Natural killer cell (primary cell): ENCODE results near the gene PLEKHA5. TPM values are rescaled to one million over a fixed set of nuclear protein-coding genes. Genes with fewer than 3 reads are reported as not detected.

Experiments
- ATAC-seq, 3 donors: fragments of 150-1000 bp in 2 of 3; fragments of 200-7000 bp in 1 of 3; cut with Tn5 transposase; 1 replicate in 1 of 3; 2 replicates in 2 of 3; pipeline ENCODE4 v1.10.0; 2021; ENCODE audit warnings: mild to moderate bottlenecking in 2 of 3, moderate library complexity in 2 of 3
- DNase-seq, 2 donors: peaks; one replicate each; pipeline versions ENCODE4 v3.0.0 to v3.0.0-alpha.2; 2013 to 2021; ENCODE audit warnings: mixed read lengths in 1 of 2
- H3K27ac ChIP-seq: one replicate; pipeline ENCODE4 v1.5.1; 2013; ENCODE audit warnings: mild to moderate bottlenecking, low read length
- H3K27me3 ChIP-seq: one replicate; pipeline ENCODE4 v1.6.1; 2013; ENCODE audit warnings: low read length; ENCODE audit not compliant: control insufficient read depth, insufficient read depth
- H3K36me3 ChIP-seq: one replicate; pipeline ENCODE4 v1.6.1; 2013; ENCODE audit warnings: low read length; ENCODE audit not compliant: control insufficient read depth, insufficient read depth
- H3K4me1 ChIP-seq: one replicate; pipeline ENCODE4 v1.6.1; 2013; ENCODE audit warnings: low read length; ENCODE audit not compliant: control insufficient read depth, insufficient read depth
- H3K4me3 ChIP-seq: one replicate; pipeline ENCODE4 v1.5.1; 2013; ENCODE audit warnings: low read length
- H3K9me3 ChIP-seq: one replicate; pipeline ENCODE4 v1.6.1; 2013; ENCODE audit warnings: low read length; ENCODE audit not compliant: control insufficient read depth, insufficient read depth
- H3K27ac Mint-ChIP-seq, 2 donors: one replicate each; pipeline ENCODE4 v1.8.0; 2022; ENCODE audit warnings: mild to moderate bottlenecking in 2 of 2, mixed read lengths in 2 of 2, moderate library complexity in 1 of 2
- H3K27me3 Mint-ChIP-seq, 2 donors: one replicate each; pipeline ENCODE4 v1.8.0; 2022; ENCODE audit warnings: low read depth in 2 of 2, mixed read lengths in 2 of 2
- H3K36me3 Mint-ChIP-seq: one replicate; pipeline ENCODE4 v1.8.0; 2022; ENCODE audit warnings: mixed read lengths
- H3K4me1 Mint-ChIP-seq, 2 donors: one replicate each; pipeline ENCODE4 v1.8.0; 2022; ENCODE audit warnings: mixed read lengths in 2 of 2
- H3K4me3 Mint-ChIP-seq: one replicate; pipeline ENCODE4 v1.8.0; 2022; ENCODE audit warnings: mild to moderate bottlenecking, moderate library complexity, mixed read lengths
- H3K9me3 Mint-ChIP-seq, 2 donors: one replicate each; pipeline ENCODE4 v1.8.0; 2022; ENCODE audit warnings: mixed read lengths in 2 of 2
- WGBS: methylation state at CpG from one replicate; pipeline ENCODE4 v1.1.7; 2013; ENCODE audit warnings: missing lambda C conversion rate; ENCODE audit not compliant: insufficient coverage; 5-methylcytosine and 5-hydroxymethylcytosine counted together
- intact Hi-C: fragments of 100-400 bp; cut with micrococcal nuclease; formaldehyde crosslinking; loops from one replicate; pipeline ENCODE4 v1.14.2; 2022
- total RNA-seq, 4 donors: library from RNA; stranded (reverse); fragments of 120-200 nt in 1 of 4; gene quantifications; one replicate each; pipeline versions ENCODE4 v1.2.3 to v1.2.4, GENCODE V29; 2013 to 2022
- TF ChIP-seq, protein P1 (sequence below): fragments of 200-600 bp; IDR thresholded peaks from one replicate; pipeline ENCODE4 v1.8.0; 2022; ENCODE audit warnings: antibody characterized with exemption

PLEKHA5 gene
- total RNA-seq, 3 donors from 2014 or later (not counting 1 experiment from before 2014, with no cell fraction given) = 5.2 to 12.1 (median 7.0) TPM

DNA sequence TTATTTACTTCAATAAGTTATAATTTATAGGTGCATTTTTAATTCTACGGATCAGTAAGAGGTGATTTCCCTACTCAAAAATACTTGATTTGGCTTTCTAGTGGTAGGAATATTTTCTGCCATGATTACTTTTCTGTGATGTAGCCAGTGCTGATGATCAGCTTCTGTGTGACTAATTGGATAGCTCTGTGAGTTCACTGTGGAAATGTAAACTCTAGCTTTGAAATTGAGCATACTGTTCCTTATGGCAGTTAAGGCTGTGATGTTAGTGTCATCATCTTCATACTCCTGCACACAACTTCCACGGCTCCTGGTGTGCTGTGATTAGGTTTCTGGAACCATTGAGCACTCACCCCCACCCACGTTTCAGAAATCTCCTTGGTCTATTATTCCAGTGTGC, 48.2 kb downstream of the PLEKHA5 start:
- Histone ChIP-seq H3K4me1 (no peaks in the 10 kb centered on the region), H3K4me3 (no peak overlapping the region), H3K27me3 (no peaks in the 10 kb centered on the region), H3K27ac (no peak overlapping the region), H3K36me3 (no peaks in the 10 kb centered on the region), H3K9me3 (no peaks in the 10 kb centered on the region)
- H3K27ac Mint-ChIP-seq = no peak overlapping the region
- H3K4me3 Mint-ChIP-seq = no peak overlapping the region
- H3K9me3 Mint-ChIP-seq = no peaks in the 10 kb centered on the region
- no peaks in the 10 kb centered on the region for H3K36me3 Mint-ChIP-seq
- ATAC-seq = no peak
- intact Hi-C loops = no loop called here
- no peak for DNase-seq
- no peaks in the 10 kb centered on the region for H3K4me1 Mint-ChIP-seq
- no peaks in the 10 kb centered on the region for H3K27me3 Mint-ChIP-seq
- TF ChIP-seq, protein P1, sequence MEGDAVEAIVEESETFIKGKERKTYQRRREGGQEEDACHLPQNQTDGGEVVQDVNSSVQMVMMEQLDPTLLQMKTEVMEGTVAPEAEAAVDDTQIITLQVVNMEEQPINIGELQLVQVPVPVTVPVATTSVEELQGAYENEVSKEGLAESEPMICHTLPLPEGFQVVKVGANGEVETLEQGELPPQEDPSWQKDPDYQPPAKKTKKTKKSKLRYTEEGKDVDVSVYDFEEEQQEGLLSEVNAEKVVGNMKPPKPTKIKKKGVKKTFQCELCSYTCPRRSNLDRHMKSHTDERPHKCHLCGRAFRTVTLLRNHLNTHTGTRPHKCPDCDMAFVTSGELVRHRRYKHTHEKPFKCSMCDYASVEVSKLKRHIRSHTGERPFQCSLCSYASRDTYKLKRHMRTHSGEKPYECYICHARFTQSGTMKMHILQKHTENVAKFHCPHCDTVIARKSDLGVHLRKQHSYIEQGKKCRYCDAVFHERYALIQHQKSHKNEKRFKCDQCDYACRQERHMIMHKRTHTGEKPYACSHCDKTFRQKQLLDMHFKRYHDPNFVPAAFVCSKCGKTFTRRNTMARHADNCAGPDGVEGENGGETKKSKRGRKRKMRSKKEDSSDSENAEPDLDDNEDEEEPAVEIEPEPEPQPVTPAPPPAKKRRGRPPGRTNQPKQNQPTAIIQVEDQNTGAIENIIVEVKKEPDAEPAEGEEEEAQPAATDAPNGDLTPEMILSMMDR = no peak
- WGBS = 55% methylated on average over 2 of the region's 3 CpGs

DNA sequence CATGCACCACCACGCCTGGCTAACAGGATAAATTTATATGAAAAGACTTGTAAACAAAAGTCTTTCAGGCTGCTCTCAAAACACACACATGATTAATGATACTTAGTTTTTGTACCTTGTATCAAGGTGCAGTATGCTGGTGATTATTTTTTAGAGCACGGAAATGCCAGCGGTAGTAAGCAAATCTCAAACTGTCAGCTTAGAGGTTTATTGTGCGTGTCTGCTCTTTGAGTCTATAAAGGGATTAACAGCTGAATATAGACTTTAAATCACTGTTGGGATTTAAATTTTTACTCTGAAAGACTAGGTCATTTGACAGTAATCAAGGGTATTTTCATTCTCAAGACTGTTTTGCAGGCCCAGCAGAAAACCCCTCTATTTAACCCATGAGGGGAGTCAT, 50.5 kb downstream of the PLEKHA5 start:
- no peak overlapping the region for H3K27ac Mint-ChIP-seq
- 90% methylated on average over 4 of the region's 4 CpGs for WGBS
- H3K4me3 ChIP-seq = no peak overlapping the region
- H3K36me3 Mint-ChIP-seq = no peaks in the 10 kb centered on the region
- ATAC-seq (no peak), DNase-seq (no peak)
- no peaks in the 10 kb centered on the region for H3K4me1 ChIP-seq
- intact Hi-C loops = no loop called here
- no peaks in the 10 kb centered on the region for H3K36me3 ChIP-seq
- no peaks in the 10 kb centered on the region for H3K9me3 Mint-ChIP-seq
- H3K27me3 Mint-ChIP-seq = no peaks in the 10 kb centered on the region
- no peaks in the 10 kb centered on the region for H3K9me3 ChIP-seq
- no peaks in the 10 kb centered on the region for H3K27me3 ChIP-seq
- TF ChIP-seq, protein P1 = no peak
- no peak overlapping the region for H3K4me3 Mint-ChIP-seq
- H3K27ac ChIP-seq = no peak overlapping the region
- H3K4me1 Mint-ChIP-seq = no peaks in the 10 kb centered on the region

GRCh38 chr12:19181666-19182426, 52.3 kb downstream of the PLEKHA5 start:
- intact Hi-C loops = no loop called here
- Histone ChIP-seq H3K9me3 (no peaks in the 10 kb centered on the region), H3K27me3 (no peaks in the 10 kb centered on the region), H3K36me3 (no peaks in the 10 kb centered on the region), H3K4me3 (no peak overlapping the region), H3K4me1 (no peaks in the 10 kb centered on the region), H3K27ac (no peak overlapping the region)
- DNase-seq (peak in 1 of 2 donors; percentile 4), ATAC-seq (no peak)
- no peaks in the 10 kb centered on the region for H3K27me3 Mint-ChIP-seq
- H3K36me3 Mint-ChIP-seq = no peaks in the 10 kb centered on the region
- no peaks in the 10 kb centered on the region for H3K9me3 Mint-ChIP-seq
- H3K27ac Mint-ChIP-seq = no peak overlapping the region
- WGBS = 89% methylated on average over 5 of the region's 8 CpGs
- TF ChIP-seq, protein P1 = peak; percentile 9
- no peak overlapping the region for H3K4me3 Mint-ChIP-seq
- H3K4me1 Mint-ChIP-seq = no peaks in the 10 kb centered on the region
